ENCODE results near the gene EYS.
"Not testable (repeated sequence)": the region's sequence is repeated elsewhere in the genome, so short reads cannot be mapped to it uniquely, and the experiment has no call there.

EYS gene

DNA sequence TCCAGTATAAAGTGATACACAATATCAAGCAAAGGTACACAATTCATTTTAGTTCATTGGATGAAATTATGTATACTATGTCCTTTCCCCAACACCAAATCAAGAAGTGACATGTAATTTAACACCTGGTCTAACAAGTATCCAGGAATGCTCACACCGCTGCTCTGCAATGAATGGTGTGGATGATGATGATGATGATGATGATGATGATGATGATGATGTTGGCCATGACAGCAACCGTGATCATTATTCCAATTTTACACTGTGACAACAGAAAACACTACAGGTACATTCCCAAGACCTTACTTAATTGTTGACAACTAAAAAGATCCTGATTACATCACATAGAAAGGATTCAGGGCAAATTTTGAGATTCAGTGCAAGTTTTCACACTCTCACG lies 1449.4 kb downstream of the EYS start:
- no peak for DNase-seq (ENCODE audit: low read depth in 2 of 3, low spot score in 2 of 3)

DNA sequence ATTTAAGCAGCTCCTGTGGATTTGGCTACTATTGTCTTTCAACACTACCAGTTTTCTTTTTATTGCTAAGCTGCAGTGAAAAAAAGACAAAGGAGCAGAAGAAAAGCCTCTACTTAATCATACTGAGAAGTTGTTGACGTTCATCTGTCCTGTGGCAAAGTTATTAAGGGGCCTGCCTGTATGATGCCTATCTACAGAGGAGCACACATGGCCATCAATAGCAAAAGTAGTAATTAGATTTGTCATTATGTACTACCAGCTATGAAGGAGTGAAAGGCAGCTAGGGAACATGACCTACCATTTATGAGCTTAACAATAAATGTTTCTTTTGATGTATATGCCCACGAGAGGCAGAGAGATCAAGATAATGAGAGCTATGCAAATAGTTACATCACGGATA lies 1450.5 kb downstream of the EYS start:
- DNase-seq (ENCODE audit: low read depth in 2 of 3, low spot score in 2 of 3), result no peak

DNA sequence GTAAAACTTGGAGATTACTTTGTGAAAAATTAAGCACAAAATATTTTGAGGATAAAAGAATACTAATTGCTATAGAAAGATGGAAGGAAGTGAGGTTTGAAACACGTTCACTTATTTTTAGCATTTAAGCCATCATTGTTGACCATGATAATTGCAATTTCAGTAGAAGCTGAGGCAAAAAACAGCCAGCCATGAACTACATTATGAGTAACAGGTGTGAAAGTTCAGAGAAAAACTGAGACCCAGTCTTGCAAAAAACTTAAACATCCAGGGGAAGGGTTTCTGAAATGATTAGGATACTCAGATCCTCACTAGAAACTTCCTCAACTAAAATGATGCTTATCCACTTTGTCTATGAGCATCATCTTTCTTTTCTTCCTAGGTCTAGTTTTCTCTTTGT lies 1452.0 kb downstream of the EYS start:
- DNase-seq (ENCODE audit: low read depth in 2 of 3, low spot score in 2 of 3), result no peak

DNA sequence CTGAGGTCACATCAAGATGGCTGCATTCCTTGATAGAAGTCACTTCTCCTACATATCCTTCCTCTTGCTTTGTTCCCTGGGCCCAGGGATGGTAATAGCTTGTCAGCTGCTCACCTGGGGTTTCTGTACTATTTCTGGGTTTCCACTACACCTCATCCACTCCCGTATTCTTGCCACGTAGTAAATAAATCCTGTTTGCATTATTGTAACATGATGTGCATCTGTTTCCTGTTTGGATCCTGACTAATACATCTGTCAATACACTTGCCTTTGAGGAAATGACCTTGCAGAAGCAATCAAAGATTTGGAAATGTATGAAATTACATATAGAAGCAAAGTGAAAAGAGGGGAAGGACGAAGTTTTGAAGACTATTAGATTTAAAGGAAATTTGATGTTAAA lies 1452.5 kb downstream of the EYS start:
- DNase-seq (ENCODE audit: low read depth in 2 of 3, low spot score in 2 of 3), result no peak

DNA sequence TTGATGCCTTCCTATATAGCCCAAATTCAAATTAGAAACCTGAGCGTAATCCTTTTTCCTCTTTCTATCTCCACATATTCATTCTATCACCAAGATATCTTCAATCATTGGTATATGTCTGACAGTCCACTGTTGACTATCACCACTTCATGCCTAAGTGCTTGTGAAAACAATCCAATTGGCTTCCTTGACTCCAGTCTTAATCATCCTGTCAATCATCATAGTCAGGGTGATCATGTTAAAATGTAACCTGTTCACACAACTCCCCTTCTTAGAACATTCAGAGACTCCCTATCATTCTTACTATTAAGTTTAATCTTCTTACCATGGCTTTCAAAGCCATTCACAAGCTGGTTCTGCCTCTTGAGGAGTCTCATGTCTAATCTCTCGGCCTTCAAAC lies 1454.8 kb downstream of the EYS start:
- no peak for DNase-seq (ENCODE audit: low read depth in 2 of 3, low spot score in 2 of 3)

DNA sequence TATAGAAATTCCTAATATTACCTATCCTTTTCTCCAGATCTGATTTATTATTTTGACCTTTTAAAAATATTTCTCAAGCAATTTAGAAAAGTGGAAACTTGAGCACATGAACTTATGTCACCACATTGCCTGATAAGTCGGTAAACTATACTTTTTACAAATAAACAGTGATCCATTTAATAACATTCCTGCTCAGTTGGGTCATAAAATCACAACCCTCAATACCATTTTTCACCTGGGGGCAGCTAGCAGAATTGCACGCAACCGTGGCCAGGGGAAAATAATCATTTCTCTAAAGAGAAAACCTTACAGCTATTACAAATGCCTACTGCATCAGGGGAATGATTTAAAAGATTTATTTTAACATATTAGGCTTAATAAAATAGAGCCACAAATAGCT lies 1456.9 kb downstream of the EYS start:
- no peak for DNase-seq (ENCODE audit: low read depth in 2 of 3, low spot score in 2 of 3)

DNA sequence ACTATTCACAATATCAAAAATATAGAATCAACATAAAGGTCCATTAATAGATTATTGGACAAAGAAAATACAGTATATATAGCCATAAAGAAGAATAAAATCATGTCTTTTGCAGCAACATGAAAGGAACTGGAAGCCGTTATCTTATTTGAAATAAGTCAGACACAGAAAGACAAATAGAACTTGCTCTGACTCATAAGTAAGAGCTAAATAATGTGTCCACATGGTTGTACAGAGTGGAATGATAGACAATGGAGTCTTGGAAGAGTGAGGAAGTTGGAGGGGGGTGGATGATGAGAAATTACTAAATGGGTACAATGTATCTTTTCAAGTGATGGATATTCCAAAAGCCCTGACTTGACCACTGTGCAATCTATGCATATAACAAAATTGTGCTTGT lies 1457.9 kb downstream of the EYS start:
- no peak for DNase-seq (ENCODE audit: low read depth in 2 of 3, low spot score in 2 of 3)

DNA sequence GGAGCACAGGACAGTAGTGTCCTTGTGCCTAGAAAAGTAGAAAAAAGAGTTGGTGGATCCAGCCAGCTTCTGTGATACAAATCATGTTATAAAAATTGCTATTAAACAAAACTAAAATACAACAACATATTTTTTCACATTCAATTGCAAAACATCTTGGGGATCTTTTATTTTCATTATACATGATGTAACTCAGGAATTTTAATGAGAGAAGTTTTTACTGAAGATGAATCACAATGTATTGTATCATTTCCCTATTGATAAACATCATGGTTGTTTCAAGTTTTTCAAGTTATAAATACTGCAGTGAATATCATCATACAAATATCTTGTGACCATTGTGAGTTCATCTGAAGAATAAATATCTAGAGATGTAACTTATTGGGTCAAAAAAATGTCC lies 1463.4 kb downstream of the EYS start:
- DNase-seq (ENCODE audit: low read depth in 2 of 3, low spot score in 2 of 3), result no peak

DNA sequence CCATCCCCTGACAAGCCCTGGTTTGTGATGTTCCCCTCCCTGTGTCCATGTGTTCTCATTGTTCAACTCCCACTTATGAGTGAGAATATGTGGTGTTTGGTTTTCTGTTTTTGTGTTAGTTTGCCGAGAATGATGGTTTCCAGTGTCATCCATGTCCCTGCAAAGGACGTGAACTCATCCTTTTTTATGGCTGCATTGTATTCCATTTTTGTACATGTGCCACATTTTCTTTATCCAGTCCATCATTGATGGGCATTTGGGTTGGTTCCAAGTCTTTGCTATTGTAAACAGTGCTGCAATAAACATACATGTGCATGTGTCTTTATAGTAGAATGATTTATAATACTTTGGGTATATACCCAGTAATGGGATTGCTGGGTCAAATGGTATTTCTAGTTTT lies 1468.1 kb downstream of the EYS start:
- not testable (repeated sequence) for DNase-seq (ENCODE audit: low read depth in 2 of 3, low spot score in 2 of 3)

DNA sequence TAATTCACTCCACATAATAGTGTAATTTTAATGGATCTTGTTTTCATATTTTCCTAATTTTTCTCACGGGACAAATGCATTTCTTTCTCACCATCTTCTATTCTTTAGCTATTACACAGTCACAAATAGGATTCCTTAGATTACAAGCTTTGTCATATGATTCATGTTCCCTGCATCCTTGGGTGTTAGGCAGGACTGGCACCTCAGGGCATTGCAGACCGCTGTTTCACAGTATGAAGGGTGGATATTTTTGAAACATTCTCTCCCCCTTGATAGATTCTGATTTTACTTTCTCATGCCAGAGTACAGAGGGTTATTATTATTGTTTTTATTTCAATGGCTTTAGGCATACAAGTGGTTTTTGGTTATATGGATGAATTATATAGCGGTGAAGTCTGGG lies 1469.0 kb downstream of the EYS start:
- DNase-seq (ENCODE audit: low read depth in 2 of 3, low spot score in 2 of 3), result no peak

DNA sequence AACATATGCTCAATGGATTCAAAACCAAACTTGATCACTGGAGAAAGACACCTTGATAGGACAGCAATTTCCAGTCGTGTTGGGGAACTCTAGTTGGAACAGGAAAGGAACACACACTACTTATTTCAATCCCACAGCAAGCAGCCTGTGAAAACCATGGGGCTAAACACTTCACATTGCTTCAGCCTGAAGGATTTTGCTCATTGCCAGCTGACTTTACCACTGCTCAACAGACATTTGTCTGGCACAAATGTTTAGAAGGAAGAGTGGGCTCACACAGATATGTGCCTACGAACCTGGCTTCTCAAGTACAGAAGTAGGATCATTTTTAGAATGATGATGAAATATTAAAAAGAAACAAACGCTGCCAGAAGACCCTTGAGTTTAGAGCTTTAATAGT lies 1473.3 kb downstream of the EYS start:
- no peak for DNase-seq (ENCODE audit: low read depth in 2 of 3, low spot score in 2 of 3)

DNA sequence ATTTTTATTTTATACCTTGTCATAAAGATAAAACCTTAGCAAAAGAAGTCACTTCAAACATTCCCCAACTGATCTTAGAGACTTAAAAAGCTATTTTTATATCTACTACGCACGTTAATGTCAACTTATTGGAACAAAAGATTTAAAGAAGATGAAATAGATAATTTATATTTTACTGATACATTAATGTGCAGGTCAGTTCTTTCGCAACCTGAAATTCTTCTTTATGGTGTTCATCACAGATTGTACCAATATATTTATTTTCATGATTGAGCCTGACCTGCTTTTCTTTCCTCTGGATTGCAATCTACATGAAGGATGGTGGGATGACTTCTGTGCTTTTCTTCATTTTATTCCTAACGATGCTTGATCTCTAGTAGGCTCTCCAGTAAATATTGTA lies 1475.1 kb downstream of the EYS start:
- no peak for DNase-seq (ENCODE audit: low read depth in 2 of 3, low spot score in 2 of 3)

DNA sequence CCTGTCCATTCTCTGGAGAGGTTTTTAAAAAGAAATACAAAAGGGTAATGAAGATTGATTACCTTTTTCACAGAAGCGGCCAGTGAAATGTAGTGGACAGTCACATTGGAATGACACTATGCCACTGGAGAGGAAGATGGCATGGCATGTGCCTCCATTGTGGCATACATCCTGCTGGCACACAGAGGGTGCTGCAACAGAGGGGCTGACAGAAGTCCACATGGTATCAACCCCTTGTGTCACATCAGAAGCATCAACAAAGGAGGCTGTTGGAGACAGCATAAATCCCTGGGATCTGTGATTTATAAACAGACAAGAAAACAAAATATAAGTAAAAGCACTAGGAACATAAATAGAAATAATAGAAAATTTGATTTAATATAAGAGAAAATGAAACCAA lies 1476.5 kb downstream of the EYS start:
- no peak for DNase-seq (ENCODE audit: low read depth in 2 of 3, low spot score in 2 of 3)

DNA sequence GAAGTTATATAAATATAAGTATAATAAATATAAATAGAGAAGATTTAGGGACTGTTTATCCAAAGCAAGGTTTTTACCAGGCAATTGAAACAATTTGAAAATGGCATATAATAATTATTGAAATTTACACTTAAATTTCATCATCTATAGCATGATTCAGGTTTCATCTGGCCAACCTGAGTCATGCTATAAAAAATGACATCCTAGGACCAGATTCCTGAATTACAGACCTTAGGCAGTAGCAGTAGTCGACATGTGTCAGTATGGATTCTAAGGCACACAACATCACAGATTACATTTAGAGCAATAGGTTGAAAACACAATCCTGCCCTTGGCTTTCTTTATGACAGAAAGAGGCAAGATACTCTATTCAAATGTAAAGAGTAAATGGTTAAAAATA lies 1479.2 kb downstream of the EYS start:
- DNase-seq (ENCODE audit: low read depth in 2 of 3, low spot score in 2 of 3), result no peak

DNA sequence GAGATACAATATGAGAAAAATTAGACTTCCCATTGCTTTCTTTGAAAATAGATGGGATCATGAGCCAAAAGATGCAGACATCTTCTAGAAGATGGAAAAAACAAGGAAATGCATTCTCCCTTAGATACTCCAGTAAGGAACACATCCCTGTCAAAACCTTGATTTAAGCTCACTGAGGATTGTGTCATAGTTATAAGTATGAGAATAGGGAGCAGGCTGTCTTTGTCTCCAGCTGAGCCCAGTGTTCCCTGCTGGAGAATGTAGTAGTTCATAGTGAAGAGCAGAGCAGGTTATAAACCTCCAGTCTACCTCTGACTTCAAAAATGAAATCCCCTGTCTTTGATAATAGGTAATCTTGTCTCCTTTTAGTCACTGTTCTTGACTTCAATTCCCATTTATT lies 1481.5 kb downstream of the EYS start:
- DNase-seq (ENCODE audit: low read depth in 2 of 3, low spot score in 2 of 3), result no peak

DNA sequence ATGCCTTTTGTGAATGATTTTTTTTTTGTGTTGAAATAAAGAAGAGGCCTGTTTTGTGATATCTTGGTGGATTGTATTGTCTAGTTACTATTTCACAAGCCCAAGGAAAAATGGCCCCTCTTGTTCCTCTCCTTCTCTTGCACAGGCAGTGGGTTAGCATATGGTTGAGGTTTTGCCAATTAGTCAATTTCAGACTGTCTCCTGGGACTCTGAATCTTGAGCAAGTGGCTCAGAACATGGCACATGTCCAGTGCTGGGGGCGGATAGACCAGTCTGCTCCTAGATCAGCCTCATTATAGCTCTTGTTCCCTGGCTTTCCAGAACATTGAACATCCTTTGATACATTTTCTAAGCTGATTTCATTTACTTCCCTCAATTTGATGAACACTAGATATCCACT lies 1482.2 kb downstream of the EYS start:
- DNase-seq (ENCODE audit: low read depth in 2 of 3, low spot score in 2 of 3), result no peak

DNA sequence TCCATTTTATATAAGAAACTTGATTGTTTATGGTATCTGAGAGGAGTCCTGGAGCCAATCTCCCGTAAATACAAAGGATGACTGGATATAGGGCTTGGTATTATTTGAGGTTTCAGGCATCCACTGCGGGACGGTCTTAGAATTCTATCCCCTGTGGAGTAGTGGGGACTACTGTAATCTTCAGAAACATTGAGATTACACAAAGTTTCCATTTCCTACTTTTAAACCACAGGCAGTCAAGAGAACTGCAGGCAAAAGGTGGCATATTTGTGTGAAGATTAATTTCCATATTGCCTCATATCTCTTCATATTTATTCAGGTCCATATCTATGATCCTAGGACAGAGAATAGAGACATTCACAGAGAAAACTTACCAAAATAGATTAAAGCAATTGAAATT lies 1485.2 kb downstream of the EYS start:
- DNase-seq (ENCODE audit: low read depth in 2 of 3, low spot score in 2 of 3), result no peak

DNA sequence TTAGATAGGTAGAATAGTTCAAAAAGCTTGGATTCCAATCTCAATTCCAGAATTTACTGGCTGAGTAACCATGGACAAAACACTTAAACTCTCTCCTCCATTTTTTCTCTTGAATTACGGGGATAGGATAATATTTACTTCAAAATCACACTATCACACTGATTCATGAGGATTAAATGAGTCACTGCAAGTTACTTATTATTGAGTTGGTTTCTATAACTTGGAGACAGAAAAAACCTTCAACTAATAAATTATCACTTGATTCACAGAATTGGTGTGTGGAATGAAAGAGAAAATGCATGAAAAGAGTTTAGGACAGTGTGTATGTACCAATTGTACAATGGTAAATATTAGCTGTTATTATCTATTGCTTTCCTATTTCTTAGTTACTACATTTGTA lies 1486.2 kb downstream of the EYS start:
- no peak for DNase-seq (ENCODE audit: low read depth in 2 of 3, low spot score in 2 of 3)

DNA sequence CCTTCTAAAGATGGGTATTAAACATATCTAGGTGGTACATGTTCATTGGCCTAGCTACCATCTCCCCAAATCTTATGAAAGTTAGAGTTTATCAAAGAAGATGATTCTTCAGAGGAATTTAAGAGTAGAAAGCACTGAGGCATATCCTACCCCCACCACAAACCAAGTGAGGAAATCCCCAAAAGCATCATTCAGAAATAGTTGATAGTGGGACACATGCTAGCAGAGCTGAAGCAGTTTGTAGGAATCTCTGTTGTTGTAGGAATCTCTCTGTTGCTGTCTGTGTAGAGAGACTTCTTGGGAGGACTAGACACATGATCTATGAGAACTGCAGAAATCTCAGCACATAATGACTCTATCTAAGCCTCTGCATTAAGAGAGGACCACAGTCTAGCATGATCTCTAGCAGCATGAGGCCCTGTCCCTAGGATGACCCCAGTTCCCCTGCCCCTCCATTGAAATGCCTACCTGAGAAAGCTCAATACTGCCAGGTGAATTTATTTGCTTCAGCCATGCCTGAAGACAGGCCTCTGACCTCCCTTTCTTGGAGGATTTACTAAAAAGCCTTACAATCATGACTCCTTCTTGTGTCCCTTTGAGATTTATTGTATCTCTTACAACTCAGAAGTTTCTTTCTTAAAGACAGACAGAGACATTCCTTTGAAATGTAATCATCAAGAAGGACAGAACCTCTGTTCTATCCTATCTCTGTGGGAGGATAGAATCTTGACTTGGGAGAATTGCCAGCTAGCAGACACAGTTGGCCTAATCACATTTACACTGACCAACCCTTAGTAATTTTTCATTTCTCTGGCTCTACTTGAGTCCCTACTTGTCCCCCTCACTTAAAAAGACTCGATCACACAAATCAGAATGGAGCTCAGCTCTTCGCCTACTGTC lies 1489.1 kb downstream of the EYS start:
- no peak for DNase-seq (ENCODE audit: low read depth in 2 of 3, low spot score in 2 of 3)

DNA sequence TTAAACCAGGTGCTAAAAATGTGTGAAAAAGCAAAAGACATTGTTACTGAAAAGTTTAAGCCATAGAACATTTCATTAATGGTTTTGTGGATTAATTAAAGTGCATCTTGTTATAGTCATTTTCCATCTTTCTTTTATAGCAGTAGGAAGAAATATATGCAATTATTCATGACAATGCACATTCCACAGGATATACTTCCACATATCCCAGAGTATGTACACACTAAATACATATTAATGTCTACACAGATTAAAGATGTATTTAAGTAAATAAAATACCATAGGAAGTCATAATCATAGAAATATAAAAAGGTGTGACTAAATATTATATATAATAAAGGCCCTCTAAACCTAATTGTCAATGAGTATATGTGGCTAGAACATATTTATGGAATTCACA lies 1492.7 kb downstream of the EYS start:
- DNase-seq (ENCODE audit: low read depth in 2 of 3, low spot score in 2 of 3), result no peak

DNA sequence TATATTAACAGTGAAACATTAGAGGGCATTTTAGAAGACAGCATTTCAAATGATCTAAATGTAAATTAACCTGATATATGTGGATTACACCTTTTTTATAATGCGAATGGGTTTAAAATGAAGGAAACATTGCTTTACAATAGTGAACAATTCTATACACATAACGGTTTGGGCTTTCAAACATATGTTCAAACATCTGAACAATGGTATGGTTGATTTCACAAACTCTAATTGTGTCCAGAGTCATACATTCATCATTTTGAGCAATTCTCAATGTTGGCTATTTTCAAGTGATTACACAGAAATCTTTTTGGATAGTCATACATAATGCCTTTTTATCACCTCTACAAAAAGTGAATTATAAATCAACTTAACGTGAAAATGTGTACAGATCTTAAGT lies 1493.3 kb downstream of the EYS start:
- no peak for DNase-seq (ENCODE audit: low read depth in 2 of 3, low spot score in 2 of 3)

DNA sequence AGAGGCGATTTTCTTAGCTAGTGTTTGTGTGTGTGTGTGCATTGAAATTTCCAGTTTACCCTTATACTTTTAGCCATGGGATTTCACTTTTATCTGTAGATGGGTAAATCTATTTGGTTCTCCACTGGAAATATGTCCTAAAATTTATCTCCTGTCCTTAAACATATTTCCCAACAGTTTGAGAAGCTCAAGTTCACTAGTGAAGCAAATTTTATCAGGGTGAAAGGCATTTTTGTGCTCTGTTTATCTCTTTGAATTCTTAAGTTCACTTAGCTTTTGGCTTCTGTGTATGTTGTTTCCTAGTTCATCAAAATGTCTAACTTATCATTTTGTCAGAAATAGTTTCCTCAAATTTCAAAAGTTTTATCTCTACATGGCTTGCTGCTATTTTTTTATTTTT lies 1509.8 kb downstream of the EYS start:
- DNase-seq (ENCODE audit: low read depth in 2 of 3, low spot score in 2 of 3), result no peak

DNA sequence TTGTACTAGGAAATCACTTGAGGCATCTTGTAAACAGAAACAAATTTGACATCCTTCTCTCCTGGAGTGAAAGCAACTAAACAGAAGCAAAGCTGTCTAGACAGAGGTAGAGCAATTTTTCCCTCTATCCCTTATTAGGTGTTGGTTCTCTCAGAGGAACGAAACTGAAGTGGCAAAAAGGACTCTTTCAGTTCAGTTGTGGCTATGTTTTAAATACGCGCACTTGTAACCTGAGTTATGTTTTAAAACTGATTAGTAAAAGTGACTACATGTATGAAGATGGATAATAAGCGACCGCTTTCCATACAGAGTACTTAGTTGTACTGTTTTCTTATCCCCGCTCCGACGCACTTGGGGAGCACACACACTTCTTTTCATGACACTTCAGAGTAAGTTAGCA lies 1520.4 kb downstream of the EYS start:
- no peak for DNase-seq (ENCODE audit: low read depth in 2 of 3, low spot score in 2 of 3)

Measured in activated CD8-positive, alpha-beta memory T cell treated with anti-CD3 and anti-CD28 coated beads for 48 hours (primary cell).